Heart left ventricle (tissue), 16 donors: Measurements from ENCODE around the gene HS1BP3. TPM values are rescaled to one million over a fixed set of nuclear protein-coding genes. Genes with fewer than 3 reads are reported as not detected.
A peak's percentile ranks its signal among the peaks of the same experiment; 100 is the strongest.

Source experiments
- ATAC-seq, 4 donors: fragments of 200-7000 bp; cut with Tn5 transposase; one replicate each; pipeline ENCODE4 v1.9.1; 2020 to 2022; ENCODE audit warnings: moderate library complexity in 4 of 4, mild to moderate bottlenecking in 3 of 4, moderate number of reproducible peaks in 1 of 4
- DNase-seq, 5 donors: peaks; one replicate each; pipeline ENCODE4 v3.0.0-alpha.2; 2020
- H3K27ac ChIP-seq, 12 donors: fragments of 200-600 bp; sonication (generic) in 4 of 12; one replicate each; pipeline versions ENCODE4 v1.5.0 to v1.8.0; 2016 to 2022; ENCODE audit warnings: mild to moderate bottlenecking in 2 of 12
- H3K27me3 ChIP-seq, 9 donors: fragments of 200-600 bp; sonication (generic) in 2 of 9; one replicate each; pipeline versions ENCODE4 v1.5.1 to v1.8.0; 2016 to 2022; ENCODE audit warnings: mild to moderate bottlenecking in 3 of 9
- H3K36me3 ChIP-seq, 9 donors: fragments of 200-600 bp; sonication (generic) in 2 of 9; one replicate each; pipeline versions ENCODE4 v1.5.0 to v1.8.0; 2018 to 2022; ENCODE audit warnings: mild to moderate bottlenecking in 2 of 9
- H3K4me1 ChIP-seq, 12 donors: fragments of 200-600 bp; sonication (generic) in 4 of 12; one replicate each; pipeline versions ENCODE4 v1.5.0 to v1.8.0; 2016 to 2022; ENCODE audit warnings: mild to moderate bottlenecking in 3 of 12
- H3K4me3 ChIP-seq, 12 donors: fragments of 200-600 bp; sonication (generic) in 4 of 12; one replicate each; pipeline versions ENCODE4 v1.5.0 to v1.8.0; 2017 to 2022; ENCODE audit warnings: mild to moderate bottlenecking in 9 of 12, moderate library complexity in 4 of 12
- H3K9me3 ChIP-seq, 12 donors: fragments of 200-600 bp; sonication (generic) in 4 of 12; one replicate each; pipeline versions ENCODE4 v1.5.0 to v1.8.0; 2016 to 2022; ENCODE audit warnings: mild to moderate bottlenecking in 1 of 12
- POLR2A ChIP-seq, 2 donors: fragments of 450-650 bp; IDR thresholded peaks; one replicate each; pipeline ENCODE4 v1.6.1; 2017; ENCODE audit warnings: antibody characterized with exemption in 2 of 2, mild to moderate bottlenecking in 2 of 2, moderate library complexity in 2 of 2
- WGBS, 4 donors: extraction: QIAGEN DNeasy Blood & Tissue Kit in 2 of 4; methylation state at CpG; one replicate each; pipeline versions ENCODE4 v1.1.5 to v1.1.7; 2013 to 2018; 5-methylcytosine and 5-hydroxymethylcytosine counted together
- intact Hi-C, 10 donors: fragments of 100-400 bp; cut with DNase I; formaldehyde crosslinking; loops; one replicate each; pipeline versions ENCODE4 v1.11.1 to v1.14.2; 2022
- polyA plus RNA-seq, 2 donors: library from polyadenylated mRNA; stranded (reverse); fragments of 200-250 nt; gene quantifications; one replicate each; pipeline ENCODE4 v1.2.3, GENCODE V29; 2013
- total RNA-seq, 9 donors: library from RNA; depleted of rRNA in 2 of 9; stranded (reverse); fragments of >200 nt in 2 of 9; fragmentation: NEBNext Ultra II Directional in 3 of 9; extraction: Animal tissue kit (Norgen Biotek cat#: 25700) in 3 of 9; gene quantifications; one replicate each; pipeline versions ENCODE4 v1.1.0 to v1.2.4, GENCODE V29; 2016 to 2023
- TF ChIP-seq, protein P1 (sequence below), 12 donors: fragments of 200-600 bp; sonication (generic) in 4 of 12; IDR thresholded peaks; one replicate each; pipeline versions ENCODE4 v1.5.0 to v1.8.0; 2018 to 2022; ENCODE audit warnings: antibody characterized with exemption in 12 of 12, mild to moderate bottlenecking in 5 of 12
- donor health status: ischemic (EF 13 %, LVEDD 7.1; RV severe dilation, severe dysfunction).
- donor health status: healthy with polysubstance abuse.
- donor health status: DM: no; HTN: yes; CAD: no.
- donor health status: DM: no; HTN: no; CAD: no.
- donor health status: ischemic (EF 25% LVEDD 6.9; RV normal size, moderate dysfunction).
- donor health status: ischemic (EF 25% LVEDD 5.7; RV mildly dilated, moderate dysfunction).
- donor health status: healthy.
- donor health status: DM: yes; HTN: yes; CAD: no.
- donor health status: ischemic (EF 35%, LVEDD 5.7; RV mildly dilated, moderate dysfunction).
- donor health status: nonischemic (EF 11% LVEDD 7.7; RV severe dilation, severe dysfunction).
- donor health status: DM: yes; HTN: yes; CAD: no.
- donor health status: PGD.
- donor health status: ischemic (EF 29% LVEDD 5.4; RV normal size, mild dysfunction).
- donor health status: nonischemic (EF 23%, LVEDD 6.1; RV moderate dilation, normal function).

HS1BP3 gene
- total and polyA plus RNA-seq, 11 donors, result 12.7 to 23.7 (median 21.0) TPM

DNA sequence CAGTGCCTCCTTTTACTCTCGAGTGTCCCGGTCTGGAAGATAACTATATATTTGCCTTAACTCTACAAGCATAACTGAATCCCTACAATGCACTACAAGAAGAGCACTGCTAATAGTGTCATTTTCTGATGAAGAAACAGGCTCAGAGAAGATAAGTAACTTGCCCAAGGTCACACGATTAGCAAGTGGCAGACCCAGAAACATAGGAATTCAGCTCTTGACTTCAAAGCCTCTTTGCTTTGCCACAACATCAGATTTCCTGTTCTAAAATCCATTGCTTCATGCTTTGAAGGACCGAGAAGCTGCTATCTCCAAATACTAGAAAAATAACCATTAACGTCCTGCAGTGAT is 65.6 kb downstream of the HS1BP3 start:
- 71 to 75% (median 75%) methylated on average over 5 of the region's 5 CpGs for WGBS, 4 donors
- DNase-seq (no peak), ATAC-seq (no peak)
- no peaks in the 10 kb centered on the region for H3K36me3 ChIP-seq
- peaks cover 9 to 74% (median 39%) of the 10 kb centered on the region in 12 donors for H3K4me1 ChIP-seq
- no peak overlapping the region for H3K4me3 ChIP-seq
- no peak for TF ChIP-seq POLR2A (IDR thresholded peaks at IDR 0.05)
- TF ChIP-seq, protein P1, sequence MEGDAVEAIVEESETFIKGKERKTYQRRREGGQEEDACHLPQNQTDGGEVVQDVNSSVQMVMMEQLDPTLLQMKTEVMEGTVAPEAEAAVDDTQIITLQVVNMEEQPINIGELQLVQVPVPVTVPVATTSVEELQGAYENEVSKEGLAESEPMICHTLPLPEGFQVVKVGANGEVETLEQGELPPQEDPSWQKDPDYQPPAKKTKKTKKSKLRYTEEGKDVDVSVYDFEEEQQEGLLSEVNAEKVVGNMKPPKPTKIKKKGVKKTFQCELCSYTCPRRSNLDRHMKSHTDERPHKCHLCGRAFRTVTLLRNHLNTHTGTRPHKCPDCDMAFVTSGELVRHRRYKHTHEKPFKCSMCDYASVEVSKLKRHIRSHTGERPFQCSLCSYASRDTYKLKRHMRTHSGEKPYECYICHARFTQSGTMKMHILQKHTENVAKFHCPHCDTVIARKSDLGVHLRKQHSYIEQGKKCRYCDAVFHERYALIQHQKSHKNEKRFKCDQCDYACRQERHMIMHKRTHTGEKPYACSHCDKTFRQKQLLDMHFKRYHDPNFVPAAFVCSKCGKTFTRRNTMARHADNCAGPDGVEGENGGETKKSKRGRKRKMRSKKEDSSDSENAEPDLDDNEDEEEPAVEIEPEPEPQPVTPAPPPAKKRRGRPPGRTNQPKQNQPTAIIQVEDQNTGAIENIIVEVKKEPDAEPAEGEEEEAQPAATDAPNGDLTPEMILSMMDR (IDR thresholded peaks at IDR 0.05), result no peak
- peaks cover 0 to 11% (median 6%) of the 10 kb centered on the region in 12 donors for H3K9me3 ChIP-seq
- H3K27me3 ChIP-seq, result no peaks in the 10 kb centered on the region
- peak overlapping the region in 9 of 12 donors; percentile 13 to 64 (median 41) for H3K27ac ChIP-seq
- intact Hi-C loops, result no loop called here

DNA sequence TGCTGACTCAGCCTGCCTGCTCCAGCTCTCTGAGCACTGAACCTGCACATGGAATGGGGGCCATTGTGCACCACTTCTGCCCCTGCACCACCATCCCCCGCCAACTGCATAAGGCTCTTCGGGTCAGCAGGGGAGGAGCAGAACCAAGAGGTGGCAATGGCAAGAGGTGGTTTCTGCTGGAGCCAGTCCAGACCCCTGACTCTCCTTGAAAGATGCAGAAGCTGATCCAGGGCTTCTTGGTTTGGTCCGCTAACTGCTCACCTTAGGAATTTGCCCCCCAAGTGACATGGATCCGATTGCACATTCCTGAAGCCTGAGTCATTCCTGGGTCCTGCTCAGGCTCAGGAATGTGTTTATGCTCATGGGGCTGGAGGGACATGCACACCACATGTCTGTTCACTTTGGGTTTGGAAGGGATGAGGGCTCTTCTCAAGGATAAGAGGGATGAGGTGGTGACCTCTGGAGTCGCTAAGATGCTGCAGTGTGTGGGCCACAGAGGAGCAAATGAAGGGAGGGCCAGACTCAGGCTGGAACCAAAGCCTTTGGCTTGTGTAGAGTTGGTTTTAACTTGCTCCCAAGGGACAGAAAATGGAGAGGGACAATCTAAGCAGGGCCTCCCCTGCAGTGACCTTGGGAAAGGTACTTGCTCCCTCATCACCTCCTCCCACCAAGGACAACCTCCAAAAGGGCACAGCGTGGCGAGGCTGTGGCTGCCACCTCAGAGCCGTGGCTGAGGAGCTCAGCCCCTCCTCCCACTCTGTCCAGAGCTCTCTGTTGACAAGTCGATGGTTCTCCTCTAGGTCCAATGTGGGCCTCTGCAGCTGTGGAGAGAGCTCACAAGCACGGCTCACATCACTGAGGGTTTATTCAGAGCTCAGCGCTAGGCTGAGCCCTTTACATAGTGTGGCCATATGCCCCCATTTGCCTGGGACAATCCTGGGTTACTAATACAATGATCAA is 66.2 kb downstream of the HS1BP3 start:
- peaks cover 9 to 74% (median 42%) of the 10 kb centered on the region in 12 donors for H3K4me1 ChIP-seq

DNA sequence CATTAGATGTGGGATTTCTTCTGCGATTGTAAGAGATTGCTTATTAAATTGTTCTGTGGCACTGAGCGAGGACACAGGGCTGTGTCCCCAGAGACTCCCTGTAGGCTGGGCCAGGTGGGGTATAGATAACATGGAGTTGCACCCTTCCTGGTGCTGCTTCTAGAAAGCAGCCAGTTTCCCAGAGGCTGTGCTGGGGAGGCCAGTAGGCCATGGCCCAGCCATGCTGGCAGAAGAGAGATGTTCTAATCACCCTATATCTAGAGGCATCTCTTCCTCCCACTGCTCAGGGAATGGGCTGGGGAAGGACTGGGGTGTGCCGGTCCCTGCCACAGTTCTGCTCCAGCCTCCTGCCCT is 66.9 kb downstream of the HS1BP3 start:
- Histone ChIP-seq H3K9me3 (peaks cover 0 to 11% (median 6%) of the 10 kb centered on the region in 12 donors), H3K4me1 (peaks cover 10 to 74% (median 42%) of the 10 kb centered on the region in 12 donors), H3K27me3 (no peaks in the 10 kb centered on the region), H3K27ac (peak overlapping the region in 8 of 12 donors; percentile 12 to 57 (median 46)), H3K36me3 (no peaks in the 10 kb centered on the region), H3K4me3 (no peak overlapping the region)
- DNase-seq, result peak in 1 of 5 donors; percentile 57
- ATAC-seq, result peak in 1 of 4 donors; percentile 3
- 81 to 100% (median 91%) methylated on average over 1 to 3 of the region's 3 CpGs for WGBS, 4 donors
- intact Hi-C loops, result loop anchor here in 1 of 10 donors (5.0 kb wide), 1 partner anchor 48 kb away; no protein-coding TSS in a partner anchor
- TF ChIP-seq, protein P1 (IDR thresholded peaks at IDR 0.05), result no peak
- TF ChIP-seq POLR2A (IDR thresholded peaks at IDR 0.05), result no peak

More for the DNA sequence above, 66.2 kb downstream of the HS1BP3 start:
- Histone ChIP-seq H3K9me3 (peaks cover 0 to 11% (median 6%) of the 10 kb centered on the region in 12 donors), H3K27ac (peak overlapping the region in 10 of 12 donors; percentile 13 to 57 (median 46)), H3K4me3 (no peak overlapping the region), H3K27me3 (no peaks in the 10 kb centered on the region), H3K36me3 (no peaks in the 10 kb centered on the region)
- ATAC-seq (peak; percentile 51 to 81 (median 66)), DNase-seq (peak in 2 of 5 donors; percentile 43 to 58)
- TF ChIP-seq POLR2A (IDR thresholded peaks at IDR 0.05), result no peak
- 51 to 59% (median 54%) methylated on average over 9 to 11 of the region's 11 CpGs for WGBS, 4 donors
- intact Hi-C loops, result loop anchor here in 1 of 10 donors (5.0 kb wide), 1 partner anchor 48 kb away; no protein-coding TSS in a partner anchor

DNA sequence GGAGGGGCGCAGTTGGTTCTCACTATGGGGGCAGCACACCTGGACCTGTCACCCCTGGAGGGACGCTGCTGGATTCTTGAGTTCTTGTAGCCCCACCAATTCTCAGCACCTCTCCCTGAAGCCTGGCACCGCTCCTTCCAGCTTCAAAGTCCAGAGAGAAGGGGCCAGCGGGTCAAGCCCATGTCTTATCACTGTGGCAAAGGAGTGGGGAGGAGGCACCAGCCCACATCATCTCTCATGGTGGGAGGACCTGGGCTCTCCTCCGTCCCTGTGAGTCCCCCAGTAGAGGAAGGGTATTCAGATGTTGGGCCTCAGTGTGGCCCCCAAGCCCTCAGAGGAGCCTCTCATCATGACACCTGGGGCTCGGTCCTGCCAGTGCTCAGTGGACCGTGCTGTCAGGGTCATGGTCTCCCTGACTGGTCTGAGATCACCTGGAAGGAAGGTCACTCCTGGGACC is 67.4 kb downstream of the HS1BP3 start:
- no peaks in the 10 kb centered on the region for H3K27me3 ChIP-seq
- WGBS, 4 donors, result 95 to 98% (median 97%) methylated on average over 6 to 7 of the region's 7 CpGs
- H3K4me3 ChIP-seq, result no peak overlapping the region
- H3K9me3 ChIP-seq, result peaks cover 0 to 11% (median 6%) of the 10 kb centered on the region in 12 donors
- H3K4me1 ChIP-seq, result peaks cover 14 to 74% (median 47%) of the 10 kb centered on the region in 12 donors
- peak overlapping the region in 3 of 12 donors; percentile 4 to 53 (median 49) for H3K27ac ChIP-seq
- no peak for ATAC-seq
- DNase-seq, result peak in 2 of 5 donors; percentile 14 to 51
- no peaks in the 10 kb centered on the region for H3K36me3 ChIP-seq
- intact Hi-C loops, result loop anchor here in 1 of 10 donors (5.0 kb wide), 1 partner anchor 49 kb away; no protein-coding TSS in a partner anchor
- no peak for TF ChIP-seq POLR2A (IDR thresholded peaks at IDR 0.05)
- TF ChIP-seq, protein P1 (IDR thresholded peaks at IDR 0.05), result no peak
